ENCODE measurements around the gene SEC14L2.

DNA sequence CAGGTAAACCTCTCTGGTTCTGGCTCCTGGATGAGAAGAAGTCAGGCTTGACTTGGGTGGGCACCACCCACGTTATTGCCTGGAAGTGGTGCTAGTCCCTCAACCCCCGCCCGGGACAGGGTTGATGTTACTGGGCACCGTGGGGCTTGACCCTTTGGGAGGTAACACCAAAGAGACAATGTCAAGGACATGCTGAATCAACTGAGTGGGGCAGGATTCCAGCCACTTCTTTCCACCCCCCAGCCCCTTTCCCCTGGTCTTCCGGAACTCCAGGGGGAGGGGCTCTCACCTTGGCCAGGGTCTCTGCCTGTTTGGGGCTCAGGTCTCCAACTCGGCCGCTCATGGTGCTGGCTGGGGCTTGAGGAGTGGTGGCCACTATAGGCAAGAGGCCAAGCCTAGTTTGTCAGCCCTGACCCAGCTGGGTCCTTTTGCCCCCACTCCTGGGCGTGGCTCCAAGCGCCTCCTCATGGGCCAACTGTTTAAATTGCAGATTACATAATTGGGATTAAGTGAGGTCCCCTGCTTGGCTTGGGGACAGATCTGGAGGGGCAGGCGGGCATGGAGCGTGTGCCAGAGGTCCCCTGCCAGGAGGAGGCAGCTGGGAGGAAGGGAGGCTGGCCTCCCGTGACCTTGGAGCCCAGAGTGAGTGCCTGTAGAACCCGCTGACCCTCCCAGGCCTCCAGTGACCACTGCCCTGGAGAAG is 74.9 kb downstream of the SEC14L2 start, which contains the start of gene SEC14L3:
- TF ChIP-seq POLR2A (IDR thresholded peaks at IDR 0.05; ENCODE audit: low read length) (no peak), CTCF (IDR thresholded peaks at IDR 0.05) (no peak), HDAC2 (IDR thresholded peaks at IDR 0.05) (no peak), FOXS1 (CRISPR knock-in tag; IDR thresholded peaks at IDR 0.05) (no peak), REST (IDR thresholded peaks at IDR 0.05) (no peak), CEBPB (IDR thresholded peaks at IDR 0.05) (no peak), SREBF2 (IDR thresholded peaks at IDR 0.05) (no peak), EP300 (IDR thresholded peaks at IDR 0.05) (no peak), KDM1A (IDR thresholded peaks at IDR 0.05; ENCODE audit: low read depth) (no peak), RAD21 (conservative IDR thresholded peaks at IDR 0.05 in 1 of 2, IDR thresholded peaks at IDR 0.05 in 1 of 2) (no peak)
- TF ChIP-seq, protein P1, sequence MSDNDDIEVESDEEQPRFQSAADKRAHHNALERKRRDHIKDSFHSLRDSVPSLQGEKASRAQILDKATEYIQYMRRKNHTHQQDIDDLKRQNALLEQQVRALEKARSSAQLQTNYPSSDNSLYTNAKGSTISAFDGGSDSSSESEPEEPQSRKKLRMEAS (IDR thresholded peaks at IDR 0.05): no peak
- TF ChIP-seq, protein P2, sequence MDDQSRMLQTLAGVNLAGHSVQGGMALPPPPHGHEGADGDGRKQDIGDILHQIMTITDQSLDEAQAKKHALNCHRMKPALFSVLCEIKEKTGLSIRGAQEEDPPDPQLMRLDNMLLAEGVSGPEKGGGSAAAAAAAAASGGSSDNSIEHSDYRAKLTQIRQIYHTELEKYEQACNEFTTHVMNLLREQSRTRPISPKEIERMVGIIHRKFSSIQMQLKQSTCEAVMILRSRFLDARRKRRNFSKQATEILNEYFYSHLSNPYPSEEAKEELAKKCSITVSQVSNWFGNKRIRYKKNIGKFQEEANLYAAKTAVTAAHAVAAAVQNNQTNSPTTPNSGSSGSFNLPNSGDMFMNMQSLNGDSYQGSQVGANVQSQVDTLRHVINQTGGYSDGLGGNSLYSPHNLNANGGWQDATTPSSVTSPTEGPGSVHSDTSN (IDR thresholded peaks at IDR 0.05): no peak
